Heart left ventricle (tissue), 13 donors: ENCODE data around the gene LRP1B.

ENCODE experiments used
- CTCF ChIP-seq, 12 donors: fragments of 200-600 bp; sonication (generic) in 4 of 12; IDR thresholded peaks; one replicate each; pipeline versions ENCODE4 v1.5.0 to v1.8.0; 2018 to 2022; ENCODE audit warnings: antibody characterized with exemption in 12 of 12, mild to moderate bottlenecking in 5 of 12
- POLR2A ChIP-seq, 2 donors: fragments of 450-650 bp; IDR thresholded peaks; one replicate each; pipeline ENCODE4 v1.6.1; 2017; ENCODE audit warnings: antibody characterized with exemption in 2 of 2, mild to moderate bottlenecking in 2 of 2, moderate library complexity in 2 of 2
- donor health status: ischemic (EF 13 %, LVEDD 7.1; RV severe dilation, severe dysfunction).
- donor health status: DM: no; HTN: yes; CAD: no.
- donor health status: DM: no; HTN: no; CAD: no.
- donor health status: ischemic (EF 25% LVEDD 6.9; RV normal size, moderate dysfunction).
- donor health status: ischemic (EF 25% LVEDD 5.7; RV mildly dilated, moderate dysfunction).
- donor health status: ischemic (EF 35%, LVEDD 5.7; RV mildly dilated, moderate dysfunction).
- donor health status: nonischemic (EF 11% LVEDD 7.7; RV severe dilation, severe dysfunction).
- donor health status: DM: yes; HTN: yes; CAD: no.
- donor health status: PGD.
- donor health status: ischemic (EF 29% LVEDD 5.4; RV normal size, mild dysfunction).
- donor health status: nonischemic (EF 23%, LVEDD 6.1; RV moderate dilation, normal function).

- no peak for TF ChIP-seq CTCF (IDR thresholded peaks at IDR 0.05)
- TF ChIP-seq POLR2A (IDR thresholded peaks at IDR 0.05): no peak
Observed at GRCh38 chr2:141941210-141941714, 189.6 kb downstream of the LRP1B start.
